Breast epithelium (tissue), 4 donors: ENCODE results near the gene MED20. TPM values are rescaled to one million over a fixed set of nuclear protein-coding genes. Genes with fewer than 3 reads are reported as not detected.

ENCODE experiments used
- DNase-seq, 2 donors: peaks; one replicate each; pipeline ENCODE4 v3.0.0-alpha.2; 2019; ENCODE audit warnings: low spot score in 2 of 2
- H3K27ac ChIP-seq, 2 donors: fragments of 200-600 bp; sonication (generic) in 1 of 2; one replicate each; pipeline ENCODE4 v1.5.1; 2016 to 2019; ENCODE audit warnings: mild to moderate bottlenecking in 1 of 2
- H3K27me3 ChIP-seq, 2 donors: fragments of 200-600 bp; sonication (generic) in 1 of 2; one replicate each; pipeline versions ENCODE4 v1.5.1 to v1.6.0; 2017 to 2019; ENCODE audit warnings: control low read depth in 1 of 2, mild to moderate bottlenecking in 1 of 2
- H3K36me3 ChIP-seq: fragments of 200-600 bp; one replicate; pipeline ENCODE4 v1.5.1; 2019
- H3K4me1 ChIP-seq, 2 donors: fragments of 200-600 bp; sonication (generic); one replicate each; pipeline ENCODE4 v1.5.1; 2016 to 2019; ENCODE audit warnings: control low read depth in 1 of 2
- H3K4me3 ChIP-seq, 3 donors: fragments of 200-600 bp; sonication (generic); 1 replicate in 2 of 3; 2 replicates in 1 of 3; pipeline ENCODE4 v1.5.1; 2016 to 2019; ENCODE audit warnings: mild to moderate bottlenecking in 3 of 3, moderate library complexity in 2 of 3
- H3K9me3 ChIP-seq, 2 donors: fragments of 200-600 bp; sonication (generic) in 1 of 2; one replicate each; pipeline ENCODE4 v1.5.1; 2016 to 2019; ENCODE audit warnings: control low read depth in 1 of 2
- CTCF ChIP-seq, 3 donors: fragments of 450-650 bp; IDR thresholded peaks; one replicate each; pipeline ENCODE4 v1.5.1; 2016 to 2017; ENCODE audit warnings: antibody characterized with exemption in 3 of 3, mild to moderate bottlenecking in 3 of 3, moderate library complexity in 3 of 3
- POLR2A ChIP-seq: fragments of 450-650 bp; IDR thresholded peaks from one replicate; pipeline ENCODE4 v1.6.1; 2016; ENCODE audit warnings: antibody characterized with exemption, mild to moderate bottlenecking, moderate library complexity
- POLR2AphosphoS5 ChIP-seq, 3 donors: sonication (generic); formaldehyde crosslinking; IDR thresholded peaks; one replicate each; pipeline ENCODE4 v1.6.1; 2017; ENCODE audit warnings: antibody characterized with exemption in 3 of 3
- intact Hi-C: fragments of 100-400 bp; cut with DNase I; formaldehyde crosslinking; loops from one replicate; pipeline ENCODE4 v1.15.1; 2023; ENCODE audit warnings: low total_unique reads
- total RNA-seq, 3 donors: library from RNA; depleted of rRNA; stranded (reverse); fragments of >200 nt; gene quantifications; one replicate each; pipeline ENCODE4 v1.1.0, GENCODE V29; 2016

Gene MED20
- total RNA-seq, 3 donors from 2014 or later: 9.8 to 16.5 (median 9.8) TPM

GRCh38 chr6:41937472-41937860 lies 16.5 kb upstream of the MED20 start:
- Histone ChIP-seq H3K9me3 (no peaks in the 10 kb centered on the region), H3K27ac (peak overlapping the region in 1 of 2 donors; percentile 78)
- intact Hi-C loops: loop anchor here (10.0 kb wide), 2 partner anchors 153 to 1047 kb away; partner anchors contain the start of genes PPP2R5D, PRICKLE4 and TOMM6

GRCh38 chr6:41936073-41936837 lies 15.3 kb upstream of the MED20 start:
- Histone ChIP-seq H3K4me3 (no peak overlapping the region), H3K4me1 (peaks cover 19 to 20% of the 10 kb centered on the region in 2 donors), H3K36me3 (peaks cover 8% of the 10 kb centered on the region), H3K27me3 (no peaks in the 10 kb centered on the region), H3K27ac (peak overlapping the region; percentile 22 to 45), H3K9me3 (no peaks in the 10 kb centered on the region)
- intact Hi-C loops: loop anchor here (10.0 kb wide), 2 partner anchors 151 to 1049 kb away; partner anchors contain the start of genes PPP2R5D, PRICKLE4 and TOMM6
- TF ChIP-seq CTCF (IDR thresholded peaks at IDR 0.05) (peak; percentile 54 to 83 (median 73)), POLR2A (no peak), POLR2AphosphoS5 (IDR thresholded peaks at IDR 0.05) (peak in 1 of 3 donors; percentile 24)
- DNase-seq: peak; percentile 60 to 65

More at GRCh38 chr6:41937472-41937860, 16.5 kb upstream of the MED20 start:
- Histone ChIP-seq H3K4me1 (peaks cover 19 to 26% of the 10 kb centered on the region in 2 donors), H3K27me3 (no peaks in the 10 kb centered on the region), H3K4me3 (no peak overlapping the region), H3K36me3 (peaks cover 5% of the 10 kb centered on the region)
- DNase-seq: no peak
- TF ChIP-seq POLR2AphosphoS5 (IDR thresholded peaks at IDR 0.05): no peak
- TF ChIP-seq POLR2A: no peak
- TF ChIP-seq CTCF (IDR thresholded peaks at IDR 0.05): no peak

- no peaks in the 10 kb centered on the region for H3K9me3 ChIP-seq
- H3K4me1 ChIP-seq: peaks cover 16 to 19% of the 10 kb centered on the region in 2 donors
- peaks cover 9% of the 10 kb centered on the region for H3K36me3 ChIP-seq
- H3K27ac ChIP-seq: peak overlapping the region; percentile 22 to 45
- TF ChIP-seq POLR2A: no peak
- TF ChIP-seq POLR2AphosphoS5 (IDR thresholded peaks at IDR 0.05): no peak
- TF ChIP-seq CTCF (IDR thresholded peaks at IDR 0.05): no peak
- intact Hi-C loops: loop anchor here (10.0 kb wide), 2 partner anchors 151 to 1049 kb away; partner anchors contain the start of genes PPP2R5D, PRICKLE4 and TOMM6
- DNase-seq: no peak
- H3K4me3 ChIP-seq: no peak overlapping the region
- H3K27me3 ChIP-seq: no peaks in the 10 kb centered on the region
These were observed 14.7 kb upstream of the MED20 start for GRCh38 chr6:41935685-41936072.

GRCh38 chr6:41935193-41935574 lies 14.2 kb upstream of the MED20 start:
- Histone ChIP-seq H3K4me1 (peaks cover 13 to 14% of the 10 kb centered on the region in 2 donors), H3K9me3 (no peaks in the 10 kb centered on the region), H3K27me3 (no peaks in the 10 kb centered on the region), H3K36me3 (peaks cover 9% of the 10 kb centered on the region), H3K4me3 (no peak overlapping the region), H3K27ac (no peak overlapping the region)
- no peak for DNase-seq
- intact Hi-C loops: loop anchor here (10.0 kb wide), 2 partner anchors 150 to 1050 kb away; partner anchors contain the start of genes PPP2R5D, PRICKLE4 and TOMM6
- TF ChIP-seq POLR2A (no peak), CTCF (IDR thresholded peaks at IDR 0.05) (no peak), POLR2AphosphoS5 (IDR thresholded peaks at IDR 0.05) (no peak)
